Psoas muscle (tissue), 8 donors: Measurements from ENCODE around the gene PLXNC1. TPM values are rescaled to one million over a fixed set of nuclear protein-coding genes. Genes with fewer than 3 reads are reported as not detected.

Experiments used
- ATAC-seq, 4 donors: fragments of 200-7000 bp; cut with Tn5 transposase; one replicate each; pipeline ENCODE4 v1.9.1; 2020; ENCODE audit warnings: moderate library complexity in 3 of 4, mild to moderate bottlenecking in 2 of 4
- DNase-seq, 2 donors: peaks; one replicate each; pipeline ENCODE4 v3.0.0-alpha.2; 2020
- H3K27ac ChIP-seq: fragments of 200-600 bp; one replicate; pipeline ENCODE4 v1.8.0; 2022
- H3K27me3 ChIP-seq, 3 donors: fragments of 200-600 bp in 1 of 3; one replicate each; pipeline versions ENCODE4 v1.6.1 to v1.8.0; 2013 to 2022; ENCODE audit warnings: low read length in 2 of 3, mild to moderate bottlenecking in 2 of 3, moderate library complexity in 1 of 3; ENCODE audit not compliant: insufficient read depth in 3 of 3
- H3K36me3 ChIP-seq, 2 donors: fragments of 200-600 bp in 1 of 2; one replicate each; pipeline versions ENCODE4 v1.6.1 to v1.8.0; 2013 to 2022; ENCODE audit warnings: low read depth in 1 of 2, mild to moderate bottlenecking in 1 of 2, moderate library complexity in 1 of 2; ENCODE audit not compliant: insufficient read depth in 1 of 2
- H3K4me1 ChIP-seq: fragments of 200-600 bp; one replicate; pipeline ENCODE4 v1.8.0; 2022
- H3K4me3 ChIP-seq: fragments of 200-600 bp; one replicate; pipeline ENCODE4 v1.8.0; 2022; ENCODE audit warnings: mild to moderate bottlenecking
- H3K9me3 ChIP-seq: fragments of 200-600 bp; one replicate; pipeline ENCODE4 v1.8.0; 2022
- WGBS, 3 donors: extraction: QIAGEN DNeasy Blood & Tissue Kit; methylation state at CpG; one replicate each; pipeline versions ENCODE4 v1.1.6 to v1.1.7; 2013; 5-methylcytosine and 5-hydroxymethylcytosine counted together
- intact Hi-C, 2 donors: fragments of 100-400 bp; cut with DNase I; formaldehyde crosslinking; loops; one replicate each; pipeline versions ENCODE4 v1.11.0 to v1.14.2; 2022
- polyA plus RNA-seq, 3 donors: library from polyadenylated mRNA; stranded (reverse); fragments of 200-250 nt; gene quantifications; one replicate each; pipeline ENCODE4 v1.2.3, GENCODE V29; 2013
- total RNA-seq, 4 donors: library from RNA; stranded (reverse); fragmentation: NEBNext Ultra II Directional in 2 of 4; extraction: Animal tissue kit (Norgen Biotek cat#: 25700) in 2 of 4; gene quantifications; one replicate each; pipeline versions ENCODE4 v1.2.1 to v1.2.4, GENCODE V29; 2021 to 2023
- TF ChIP-seq, protein P1 (sequence below): fragments of 200-600 bp; IDR thresholded peaks from one replicate; pipeline ENCODE4 v1.8.0; 2022; ENCODE audit warnings: antibody characterized with exemption
- donor health status: healthy with polysubstance abuse.
- donor health status: DM: no; HTN: no; CAD: no; lungs with moderate emphysema.
- donor health status: Bipolar disorder and iron deficiency.
- donor health status: healthy.
- donor health status: DM: yes; HTN: yes; CAD: no.
- donor health status: DM: no; HTN: no; CAD: no.
- donor health status: DM: no; HTN: no; CAD: no.
- donor health status: DM: yes; HTN: yes; CAD: no.

Gene PLXNC1
- total and polyA plus RNA-seq, 7 donors: 0.18 to 4.0 (median 0.52) TPM

DNA sequence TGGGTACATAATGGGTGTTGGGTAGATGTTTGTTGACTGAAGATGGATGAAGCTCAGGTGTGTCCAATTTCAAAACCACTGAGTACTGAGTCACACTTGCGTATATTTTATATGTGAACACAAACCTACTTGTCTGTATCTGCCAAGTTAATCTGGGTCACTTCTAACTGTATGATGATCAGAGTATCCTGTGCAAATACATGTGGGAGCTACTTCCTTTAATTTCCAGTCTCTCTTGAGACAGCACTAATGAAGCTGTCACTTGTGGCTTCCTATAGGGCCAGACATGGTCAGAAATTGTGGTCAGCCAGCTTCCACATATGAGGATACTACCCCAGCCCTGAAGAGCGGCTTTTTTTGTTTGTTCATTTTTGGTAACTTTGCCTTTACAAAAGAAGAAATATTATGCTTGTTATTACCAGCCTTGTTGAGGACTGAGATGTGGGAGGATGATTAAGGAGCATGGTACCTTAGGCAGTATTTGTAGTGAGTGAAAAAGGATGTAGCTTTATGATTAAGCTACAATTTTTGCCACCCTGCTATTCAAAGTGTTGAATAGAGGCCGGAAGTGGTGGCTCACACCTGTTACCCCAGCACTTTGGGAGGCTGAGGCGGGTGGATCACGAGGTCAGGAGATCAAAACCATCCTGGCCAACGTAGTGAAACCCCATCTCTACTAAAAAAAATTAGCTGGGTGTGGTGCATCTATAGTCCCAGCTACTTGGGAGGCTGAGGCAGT, 32.4 kb downstream of the PLXNC1 start:
- no peaks in the 10 kb centered on the region for H3K4me1 ChIP-seq
- TF ChIP-seq, protein P1, sequence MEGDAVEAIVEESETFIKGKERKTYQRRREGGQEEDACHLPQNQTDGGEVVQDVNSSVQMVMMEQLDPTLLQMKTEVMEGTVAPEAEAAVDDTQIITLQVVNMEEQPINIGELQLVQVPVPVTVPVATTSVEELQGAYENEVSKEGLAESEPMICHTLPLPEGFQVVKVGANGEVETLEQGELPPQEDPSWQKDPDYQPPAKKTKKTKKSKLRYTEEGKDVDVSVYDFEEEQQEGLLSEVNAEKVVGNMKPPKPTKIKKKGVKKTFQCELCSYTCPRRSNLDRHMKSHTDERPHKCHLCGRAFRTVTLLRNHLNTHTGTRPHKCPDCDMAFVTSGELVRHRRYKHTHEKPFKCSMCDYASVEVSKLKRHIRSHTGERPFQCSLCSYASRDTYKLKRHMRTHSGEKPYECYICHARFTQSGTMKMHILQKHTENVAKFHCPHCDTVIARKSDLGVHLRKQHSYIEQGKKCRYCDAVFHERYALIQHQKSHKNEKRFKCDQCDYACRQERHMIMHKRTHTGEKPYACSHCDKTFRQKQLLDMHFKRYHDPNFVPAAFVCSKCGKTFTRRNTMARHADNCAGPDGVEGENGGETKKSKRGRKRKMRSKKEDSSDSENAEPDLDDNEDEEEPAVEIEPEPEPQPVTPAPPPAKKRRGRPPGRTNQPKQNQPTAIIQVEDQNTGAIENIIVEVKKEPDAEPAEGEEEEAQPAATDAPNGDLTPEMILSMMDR: no peak
- H3K4me3 ChIP-seq: no peak overlapping the region
- intact Hi-C loops: no loop called here
- DNase-seq (no peak), ATAC-seq (no peak)
- no peak overlapping the region for H3K27ac ChIP-seq
- H3K36me3 ChIP-seq: no peaks in the 10 kb centered on the region
- no peaks in the 10 kb centered on the region for H3K27me3 ChIP-seq
- peaks cover 7% of the 10 kb centered on the region for H3K9me3 ChIP-seq
- 83 to 86% (median 85%) methylated on average over 6 of the region's 6 CpGs for WGBS, 3 donors

DNA sequence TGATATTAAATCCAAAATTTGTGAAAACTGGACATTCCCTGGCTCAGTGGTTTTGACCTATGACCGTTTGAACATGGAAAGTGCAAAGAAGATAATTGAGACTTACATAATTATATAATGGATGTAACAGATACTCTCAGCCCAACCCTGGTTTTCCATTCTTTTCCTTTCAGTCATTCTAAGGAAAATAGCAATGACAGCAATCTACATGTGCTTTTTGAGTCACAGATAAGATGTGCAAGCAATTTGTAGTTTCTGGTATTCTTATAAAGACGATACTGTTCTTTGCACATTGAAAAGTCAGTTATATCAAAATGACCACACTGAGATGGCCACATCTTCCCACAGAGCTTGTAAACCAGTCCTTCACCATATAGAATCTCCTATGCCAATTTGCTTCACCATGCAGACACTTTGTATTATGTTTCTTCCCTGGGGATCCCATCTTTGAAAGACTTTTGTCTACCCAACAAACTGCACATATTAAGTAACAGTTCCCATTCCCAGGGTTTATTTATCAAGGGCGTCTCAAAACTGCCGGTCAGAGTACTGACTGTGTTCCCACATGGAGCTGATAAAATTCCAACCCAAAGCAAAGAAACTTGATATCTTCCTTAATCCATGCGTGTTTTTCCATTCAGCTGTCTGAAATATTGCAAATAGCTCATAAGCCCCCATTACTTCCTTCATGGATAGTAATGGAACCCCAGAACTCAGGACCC, 34.8 kb downstream of the PLXNC1 start:
- TF ChIP-seq, protein P1: no peak
- no peaks in the 10 kb centered on the region for H3K4me1 ChIP-seq
- H3K9me3 ChIP-seq: peaks cover 5% of the 10 kb centered on the region
- H3K27ac ChIP-seq: no peak overlapping the region
- WGBS, 3 donors: 47 to 48% (median 47%) methylated on average over 5 of the region's 5 CpGs
- no peak for DNase-seq
- no peak overlapping the region for H3K4me3 ChIP-seq
- intact Hi-C loops: no loop called here
- peaks cover 0 to 3% (median 1%) of the 10 kb centered on the region in 3 donors for H3K27me3 ChIP-seq
- no peaks in the 10 kb centered on the region for H3K36me3 ChIP-seq
- no peak for ATAC-seq

DNA sequence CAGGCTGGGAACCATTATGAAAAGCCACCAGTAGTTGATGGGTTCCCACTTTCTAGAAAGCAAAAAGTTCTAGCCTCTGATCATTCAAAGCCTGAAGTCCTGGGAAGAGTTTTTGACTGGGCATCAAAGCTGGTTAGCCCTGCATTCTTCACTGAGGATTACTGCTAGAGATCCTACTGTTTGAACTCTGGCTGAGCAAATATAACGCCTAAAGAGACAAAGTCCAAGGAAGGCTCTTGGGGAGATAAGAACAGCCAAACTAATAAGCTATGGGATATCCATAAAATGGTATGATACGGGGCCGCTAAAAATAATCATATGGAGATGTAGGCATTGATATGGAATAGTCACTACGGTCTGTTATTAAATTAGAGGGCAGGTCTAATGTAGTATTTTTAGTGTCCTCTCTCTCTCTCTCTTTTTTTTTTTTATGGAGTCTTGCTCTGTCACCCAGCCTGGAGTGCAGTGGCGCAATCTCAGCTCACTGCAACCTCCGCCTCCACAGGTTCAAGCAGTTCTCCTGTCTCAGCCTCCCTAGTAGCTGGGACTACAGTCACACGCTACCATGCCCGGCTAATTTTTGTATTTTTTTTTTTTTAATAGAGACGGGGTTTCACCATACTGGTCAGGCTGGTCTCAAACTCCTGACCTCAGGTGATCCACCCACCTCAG, 35.5 kb downstream of the PLXNC1 start:
- TF ChIP-seq, protein P1: no peak
- 88 to 89% (median 89%) methylated on average over 9 of the region's 9 CpGs for WGBS, 3 donors
- ATAC-seq (no peak), DNase-seq (no peak)
- H3K36me3 ChIP-seq: no peaks in the 10 kb centered on the region
- no peak overlapping the region for H3K4me3 ChIP-seq
- no peak overlapping the region for H3K27ac ChIP-seq
- H3K9me3 ChIP-seq: no peaks in the 10 kb centered on the region
- H3K4me1 ChIP-seq: no peaks in the 10 kb centered on the region
- intact Hi-C loops: no loop called here
- H3K27me3 ChIP-seq: peaks cover 0 to 7% (median 1%) of the 10 kb centered on the region in 3 donors

DNA sequence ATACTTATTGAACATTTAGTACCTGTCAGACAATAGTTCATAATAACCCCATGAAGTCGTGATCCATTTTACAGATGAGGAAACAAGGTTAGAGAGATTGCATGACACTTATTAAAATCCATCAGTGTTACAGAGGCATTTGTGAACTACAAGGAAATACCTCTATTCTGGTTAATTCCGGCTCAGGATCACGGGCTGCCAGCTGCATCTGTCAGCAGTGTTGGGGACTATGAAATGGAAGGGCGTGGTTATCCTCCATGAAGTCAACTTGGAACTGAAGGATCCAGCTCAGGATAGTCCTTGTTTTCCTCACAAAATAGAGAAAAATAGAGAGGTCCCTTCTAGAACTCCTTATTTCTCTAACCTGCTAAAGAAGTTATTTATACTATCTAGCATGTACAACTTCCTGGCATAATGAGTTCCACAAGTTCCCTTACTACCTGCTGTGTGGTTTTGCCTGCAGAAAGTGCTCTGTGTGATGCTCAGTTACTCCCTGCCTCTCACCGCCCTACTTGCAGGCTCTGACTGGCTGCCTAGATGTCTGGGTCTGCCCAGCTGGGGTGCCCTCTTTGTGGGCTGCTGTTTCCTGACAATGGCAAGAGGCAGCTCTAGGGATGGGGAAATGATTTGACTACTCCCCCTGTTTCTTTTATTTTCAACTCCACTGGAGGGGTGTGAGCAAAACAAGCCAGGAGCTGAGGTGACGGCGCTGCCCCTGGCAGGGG, 36.8 kb downstream of the PLXNC1 start:
- Histone ChIP-seq H3K4me1 (no peaks in the 10 kb centered on the region), H3K36me3 (no peaks in the 10 kb centered on the region), H3K27ac (no peak overlapping the region), H3K9me3 (no peaks in the 10 kb centered on the region), H3K27me3 (peaks cover 0 to 7% (median 1%) of the 10 kb centered on the region in 3 donors), H3K4me3 (no peak overlapping the region)
- 74 to 77% (median 76%) methylated on average over 7 of the region's 7 CpGs for WGBS, 3 donors
- DNase-seq (no peak), ATAC-seq (no peak)
- intact Hi-C loops: no loop called here
- TF ChIP-seq, protein P1: no peak
